KMS-11 (cell line): ENCODE data around the gene LHFPL3.

Experiments used
- H2AFZ ChIP-seq: fragments of 200-600 bp; sonication (generic); 2 replicates; pipeline ENCODE4 v1.6.1; 2016; ENCODE audit warnings: antibody characterized with exemption, mixed run types, low read depth
- H3K27ac ChIP-seq: fragments of 200-600 bp; sonication (generic); 2 replicates; pipeline ENCODE4 v1.6.1; 2016; ENCODE audit warnings: mild to moderate bottlenecking, mixed run types
- H3K27me3 ChIP-seq: fragments of 200-600 bp; sonication (generic); 2 replicates; pipeline ENCODE4 v1.6.1; 2017; ENCODE audit warnings: mild to moderate bottlenecking, low read depth, mixed run types, moderate library complexity; ENCODE audit not compliant: insufficient read depth
- H3K36me3 ChIP-seq: fragments of 200-600 bp; sonication (generic); 2 replicates; pipeline ENCODE4 v1.6.1; 2017; ENCODE audit warnings: mild to moderate bottlenecking, mixed run types; ENCODE audit not compliant: insufficient read depth
- H3K4me1 ChIP-seq: fragments of 200-600 bp; sonication (generic); 2 replicates; pipeline ENCODE4 v1.6.1; 2016; ENCODE audit warnings: mild to moderate bottlenecking, low read depth, mixed run types; ENCODE audit not compliant: poor library complexity, severe bottlenecking
- H3K4me2 ChIP-seq: fragments of 200-600 bp; sonication (generic); 2 replicates; pipeline ENCODE4 v1.7.0; 2016; ENCODE audit warnings: mild to moderate bottlenecking, mixed run types
- H3K4me3 ChIP-seq: fragments of 200-600 bp; sonication (generic); IDR thresholded peaks from 2 replicates; pipeline ENCODE4 v1.6.1; 2017; ENCODE audit warnings: low read depth, low read length, mixed read lengths; ENCODE audit not compliant: insufficient read depth
- H3K79me2 ChIP-seq: fragments of 200-600 bp; sonication (generic); 2 replicates; pipeline ENCODE4 v1.6.1; 2016; ENCODE audit warnings: low read depth, mixed run types; ENCODE audit not compliant: insufficient read depth
- H3K9ac ChIP-seq: fragments of 200-600 bp; sonication (generic); 2 replicates; pipeline ENCODE4 v1.6.1; 2016; ENCODE audit warnings: mild to moderate bottlenecking, mixed run types
- H4K20me1 ChIP-seq: fragments of 200-600 bp; sonication (generic); 2 replicates; pipeline ENCODE4 v1.6.1; 2016; ENCODE audit warnings: mild to moderate bottlenecking, mixed run types; ENCODE audit not compliant: insufficient read depth
- CTCF ChIP-seq: fragments of 200-600 bp; sonication (generic); conservative IDR thresholded peaks from 2 replicates; pipeline ENCODE4 v1.6.1; 2017; ENCODE audit warnings: low read depth, mild to moderate bottlenecking, antibody characterized with exemption, low read length, moderate library complexity, mixed read lengths

LHFPL3 gene

GRCh38 chr7:104873401-104873800, 545.0 kb downstream of the LHFPL3 start:
- TF ChIP-seq CTCF, result no peak

DNA sequence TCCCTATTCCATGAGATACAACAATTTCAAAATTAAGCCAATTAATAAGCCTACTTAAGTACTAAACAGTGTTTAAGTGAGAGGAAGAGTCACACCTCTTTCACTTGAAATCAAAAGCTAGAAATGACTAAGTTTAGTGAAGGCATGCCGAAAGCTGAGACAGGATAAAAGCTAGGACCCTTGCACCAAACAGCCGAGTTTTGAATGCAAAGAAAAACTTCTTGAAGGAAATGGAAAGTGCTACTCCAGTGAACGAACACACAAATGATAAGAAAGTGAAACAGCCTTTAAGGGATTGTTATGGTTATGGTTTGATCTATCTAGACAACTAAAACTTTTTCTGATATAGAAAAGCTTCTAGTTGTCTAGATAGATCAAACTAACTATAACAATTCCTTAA, 550.2 kb downstream of the LHFPL3 start:
- no peak overlapping the region for H3K4me2 ChIP-seq
- no peaks in the 10 kb centered on the region for H3K79me2 ChIP-seq
- H4K20me1 ChIP-seq, result no peaks in the 10 kb centered on the region
- H3K4me3 ChIP-seq, result no peak overlapping the region
- H3K36me3 ChIP-seq, result no peaks in the 10 kb centered on the region
- no peak overlapping the region for H2AFZ ChIP-seq
- TF ChIP-seq CTCF, result no peak
- no peak overlapping the region for H3K9ac ChIP-seq
- peaks cover 13% of the 10 kb centered on the region for H3K4me1 ChIP-seq
- no peak overlapping the region for H3K27ac ChIP-seq
- no peaks in the 10 kb centered on the region for H3K27me3 ChIP-seq

More at GRCh38 chr7:104873401-104873800, 545.0 kb downstream of the LHFPL3 start:
- Histone ChIP-seq H2AFZ (no peak overlapping the region), H4K20me1 (no peaks in the 10 kb centered on the region), H3K27ac (no peak overlapping the region), H3K4me2 (no peak overlapping the region), H3K36me3 (no peaks in the 10 kb centered on the region), H3K9ac (no peak overlapping the region), H3K4me1 (peaks cover under 1% of the 10 kb centered on the region), H3K79me2 (no peaks in the 10 kb centered on the region), H3K27me3 (no peaks in the 10 kb centered on the region), H3K4me3 (no peak overlapping the region)

DNA sequence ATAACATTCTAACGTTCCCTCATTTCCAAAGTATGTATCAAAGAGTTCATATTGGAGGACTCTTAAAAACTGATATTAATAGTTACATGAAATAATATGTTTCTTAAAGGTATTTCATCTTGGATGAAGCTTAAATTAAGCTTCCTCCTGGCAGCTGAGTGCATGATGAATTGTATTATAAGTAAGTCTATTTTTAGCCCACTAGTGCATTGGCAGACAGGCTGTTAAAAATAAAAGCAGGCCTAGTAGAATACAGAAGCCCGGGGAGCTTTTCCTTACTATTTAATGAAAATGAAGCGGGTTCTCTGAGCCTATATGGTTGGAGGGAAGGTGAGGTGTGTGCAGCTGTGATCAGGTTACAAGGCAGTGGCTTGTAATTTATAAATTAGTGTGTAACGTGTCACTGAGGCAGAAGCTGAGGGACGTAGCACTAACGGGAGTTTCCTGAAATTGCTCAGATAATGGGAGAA, 554.9 kb downstream of the LHFPL3 start:
- no peaks in the 10 kb centered on the region for H3K79me2 ChIP-seq
- peaks cover 22% of the 10 kb centered on the region for H3K4me1 ChIP-seq
- H4K20me1 ChIP-seq, result no peaks in the 10 kb centered on the region
- peak overlapping the region; percentile 2; the same call in 1 of the 2 replicates for H3K4me2 ChIP-seq
- H3K9ac ChIP-seq, result no peak overlapping the region
- no peak for TF ChIP-seq CTCF
- peak overlapping the region; percentile 54 for H2AFZ ChIP-seq
- no peaks in the 10 kb centered on the region for H3K36me3 ChIP-seq
- no peak overlapping the region for H3K27ac ChIP-seq
- H3K27me3 ChIP-seq, result no peaks in the 10 kb centered on the region
- H3K4me3 ChIP-seq, result no peak overlapping the region

DNA sequence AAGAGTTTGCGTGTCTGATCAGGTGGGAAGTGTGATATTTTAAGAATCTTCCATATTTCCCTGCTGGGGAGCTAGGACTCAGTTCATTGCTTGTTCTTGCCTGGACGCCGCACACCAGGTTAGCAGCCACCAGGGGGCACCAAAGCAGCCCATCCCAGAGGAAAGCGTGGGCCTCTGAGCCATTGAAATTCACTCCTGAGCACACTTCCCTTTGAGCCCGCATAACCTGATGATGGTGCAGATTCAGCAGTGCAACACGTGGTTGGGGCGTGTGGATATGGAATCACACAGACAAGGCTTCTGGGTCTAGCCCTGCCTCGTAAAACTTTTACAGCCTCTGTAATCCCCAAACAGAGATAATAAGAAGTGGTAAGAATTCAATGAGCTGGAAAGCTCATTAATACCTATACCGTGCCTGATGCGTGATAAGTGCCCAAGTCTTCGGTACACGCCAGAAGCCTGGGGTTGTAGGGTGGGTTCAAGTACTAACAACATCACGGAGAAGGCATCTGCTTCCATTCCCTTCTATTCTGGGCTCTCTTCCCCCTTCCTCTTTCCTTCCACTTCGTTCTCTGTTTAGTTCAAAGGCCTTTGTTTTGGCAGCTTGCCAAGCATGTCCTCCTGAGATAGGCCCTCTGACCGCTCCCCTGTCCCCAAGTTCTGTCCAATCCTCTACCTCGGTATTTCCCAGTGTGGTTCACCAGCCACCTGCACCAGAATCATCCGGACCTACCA, 555.5 kb downstream of the LHFPL3 start:
- H3K9ac ChIP-seq, result no peak overlapping the region; the same call in 1 of the 2 replicates
- peak overlapping the region; percentile 14; the same call in 1 of the 2 replicates for H3K4me2 ChIP-seq
- no peak overlapping the region for H3K4me3 ChIP-seq
- no peaks in the 10 kb centered on the region for H3K36me3 ChIP-seq
- peak; percentile 97 for TF ChIP-seq CTCF
- no peaks in the 10 kb centered on the region for H3K79me2 ChIP-seq
- H3K27ac ChIP-seq, result 0 out of 2 replicates have a peak overlapping the region, but pooled peaks have one; percentile 1
- no peaks in the 10 kb centered on the region for H3K27me3 ChIP-seq
- H2AFZ ChIP-seq, result peak overlapping the region; percentile 54
- H4K20me1 ChIP-seq, result no peaks in the 10 kb centered on the region
- H3K4me1 ChIP-seq, result peaks cover 18% of the 10 kb centered on the region
